GM13977 (cell line): ENCODE data around the gene COL4A2.

ENCODE experiments used
- DNase-seq: peaks from one replicate; pipeline ENCODE4 v3.0.0; 2012; ENCODE audit warnings: low spot score
- in situ Hi-C: fragments of 300-500 bp; cut with MboI; formaldehyde crosslinking; loops from one replicate; pipeline ENCODE4 v1.12.0; 2022; ENCODE audit warnings: low sequenced_read_pairs, low pct_unique_long_range_greater_than_20kb, mixed read lengths, inconsistent platforms; ENCODE audit not compliant: unreplicated experiment
- TF ChIP-seq, protein P1 (sequence below): IDR thresholded peaks from 2 replicates; pipeline ENCODE4 v1.5.1; 2012; ENCODE audit warnings: mild to moderate bottlenecking, control low read depth; ENCODE audit not compliant: insufficient read depth; ENCODE audit errors: extremely low read depth, missing control alignments

COL4A2 gene

DNA sequence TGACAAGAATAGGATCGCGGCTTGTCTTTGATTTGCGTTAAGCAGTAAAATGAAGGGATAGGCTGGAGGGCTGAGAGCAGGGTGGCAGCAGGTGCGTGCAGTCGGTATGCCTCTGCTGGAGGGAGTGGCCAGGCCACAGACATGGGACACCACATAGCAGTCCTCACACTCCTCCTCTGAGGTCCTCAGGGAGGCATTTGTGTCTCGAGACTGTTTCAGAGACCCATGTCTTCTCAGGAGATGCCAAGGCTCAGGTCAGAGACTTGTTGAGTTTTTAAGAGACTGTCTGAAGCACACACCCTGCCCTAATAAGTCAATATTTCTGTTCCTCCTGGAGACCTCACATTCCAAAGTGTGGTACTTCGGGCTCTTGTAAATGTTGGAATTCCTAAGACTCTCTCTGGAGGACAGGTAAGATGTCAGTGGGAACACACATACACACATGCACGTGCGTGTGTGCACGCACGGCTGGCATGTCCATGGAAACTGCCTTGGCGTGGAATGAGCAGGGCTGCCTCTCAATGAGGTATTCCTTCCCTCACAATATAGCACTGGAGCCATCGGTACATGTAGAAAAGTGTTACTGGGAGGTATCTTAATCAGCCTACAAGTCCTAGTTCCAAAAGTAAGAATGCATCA, 46.4 kb downstream of the COL4A2 start:
- DNase-seq = no peak
- TF ChIP-seq, protein P1, sequence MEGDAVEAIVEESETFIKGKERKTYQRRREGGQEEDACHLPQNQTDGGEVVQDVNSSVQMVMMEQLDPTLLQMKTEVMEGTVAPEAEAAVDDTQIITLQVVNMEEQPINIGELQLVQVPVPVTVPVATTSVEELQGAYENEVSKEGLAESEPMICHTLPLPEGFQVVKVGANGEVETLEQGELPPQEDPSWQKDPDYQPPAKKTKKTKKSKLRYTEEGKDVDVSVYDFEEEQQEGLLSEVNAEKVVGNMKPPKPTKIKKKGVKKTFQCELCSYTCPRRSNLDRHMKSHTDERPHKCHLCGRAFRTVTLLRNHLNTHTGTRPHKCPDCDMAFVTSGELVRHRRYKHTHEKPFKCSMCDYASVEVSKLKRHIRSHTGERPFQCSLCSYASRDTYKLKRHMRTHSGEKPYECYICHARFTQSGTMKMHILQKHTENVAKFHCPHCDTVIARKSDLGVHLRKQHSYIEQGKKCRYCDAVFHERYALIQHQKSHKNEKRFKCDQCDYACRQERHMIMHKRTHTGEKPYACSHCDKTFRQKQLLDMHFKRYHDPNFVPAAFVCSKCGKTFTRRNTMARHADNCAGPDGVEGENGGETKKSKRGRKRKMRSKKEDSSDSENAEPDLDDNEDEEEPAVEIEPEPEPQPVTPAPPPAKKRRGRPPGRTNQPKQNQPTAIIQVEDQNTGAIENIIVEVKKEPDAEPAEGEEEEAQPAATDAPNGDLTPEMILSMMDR = no peak
- in situ Hi-C loops = no loop called here

DNA sequence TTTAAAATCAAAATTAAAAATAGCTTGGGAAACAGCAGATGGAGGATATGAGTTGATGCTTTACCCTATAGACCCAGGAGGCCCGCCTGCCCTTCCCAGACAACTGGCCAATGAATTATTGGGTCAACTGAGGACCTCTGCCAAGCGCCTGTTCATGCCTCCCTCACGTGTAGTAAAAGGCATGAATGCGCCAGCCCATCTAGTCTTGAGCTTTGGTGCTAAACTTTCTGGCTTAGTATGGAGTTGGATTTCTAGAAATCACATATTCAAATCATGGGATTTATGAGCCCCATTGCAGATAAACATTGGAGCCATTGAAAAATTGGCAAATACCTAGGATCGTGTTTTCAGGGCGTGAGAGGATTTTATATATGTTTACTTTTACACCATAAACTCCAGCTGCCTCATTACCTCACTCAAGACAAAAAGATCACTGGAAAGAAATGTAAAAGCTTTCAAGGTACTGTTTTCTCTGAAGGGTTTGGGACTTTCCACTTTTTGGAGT, 47.1 kb downstream of the COL4A2 start:
- no peak for DNase-seq
- TF ChIP-seq, protein P1 = no peak
- in situ Hi-C loops = no loop called here

DNA sequence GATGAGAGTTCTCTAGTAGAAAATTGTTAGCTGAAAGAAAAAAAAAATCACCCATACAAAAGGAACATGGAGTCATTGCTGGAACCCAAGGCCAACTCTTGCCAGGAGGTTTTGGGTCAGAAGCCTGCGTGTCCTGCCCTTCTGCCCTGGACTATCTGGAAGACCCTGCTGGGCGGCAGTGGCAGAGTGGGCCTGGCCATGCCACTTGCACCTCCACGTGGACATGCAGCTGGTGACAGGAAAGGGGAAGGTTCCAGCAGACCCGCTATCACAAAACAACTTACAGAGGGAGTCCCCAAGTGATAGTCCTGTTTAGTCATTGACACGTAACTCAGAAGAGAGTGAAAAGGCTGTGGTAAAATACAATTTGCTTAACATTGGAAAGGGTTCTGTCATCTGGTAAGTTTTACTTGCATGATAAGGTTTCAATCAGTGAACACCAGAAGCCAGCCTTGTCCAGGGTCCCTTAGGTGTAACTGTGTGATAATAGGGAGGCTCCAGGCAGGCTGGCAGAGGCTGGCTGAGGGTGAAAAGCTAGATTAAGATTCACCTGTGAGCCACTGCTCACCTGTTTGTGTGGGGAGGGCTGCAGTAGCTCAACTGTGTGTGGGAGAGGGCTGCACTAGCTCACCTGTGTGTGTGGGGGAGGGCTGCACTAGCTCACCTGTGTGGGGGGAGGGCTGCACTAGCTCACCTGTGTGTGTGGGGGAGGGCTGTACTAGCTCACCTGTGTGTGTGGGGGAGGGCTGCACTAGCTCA, 47.8 kb downstream of the COL4A2 start:
- TF ChIP-seq, protein P1 = no peak
- peak; percentile 37 for DNase-seq
- in situ Hi-C loops = no loop called here

DNA sequence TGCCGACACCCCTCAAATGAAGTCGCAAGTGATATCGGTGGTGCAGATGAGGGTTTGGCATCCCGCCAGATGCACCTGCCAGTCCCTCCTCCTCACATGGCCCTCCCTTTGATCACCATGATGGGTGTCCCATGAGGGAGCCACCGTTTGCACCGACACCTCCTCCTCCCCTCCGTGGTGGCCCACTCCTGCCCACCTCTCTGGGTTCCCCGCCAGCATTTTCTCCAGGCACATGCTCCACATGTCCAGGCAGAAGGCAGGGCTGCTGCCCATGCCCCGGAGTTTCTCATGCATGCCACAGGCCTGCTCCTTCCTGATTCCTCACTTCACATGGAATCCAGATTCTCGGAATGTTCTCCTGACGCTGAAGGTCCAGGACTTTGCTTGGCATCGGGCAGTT, 49.3 kb downstream of the COL4A2 start:
- DNase-seq = no peak
- in situ Hi-C loops = no loop called here
- TF ChIP-seq, protein P1 = no peak

DNA sequence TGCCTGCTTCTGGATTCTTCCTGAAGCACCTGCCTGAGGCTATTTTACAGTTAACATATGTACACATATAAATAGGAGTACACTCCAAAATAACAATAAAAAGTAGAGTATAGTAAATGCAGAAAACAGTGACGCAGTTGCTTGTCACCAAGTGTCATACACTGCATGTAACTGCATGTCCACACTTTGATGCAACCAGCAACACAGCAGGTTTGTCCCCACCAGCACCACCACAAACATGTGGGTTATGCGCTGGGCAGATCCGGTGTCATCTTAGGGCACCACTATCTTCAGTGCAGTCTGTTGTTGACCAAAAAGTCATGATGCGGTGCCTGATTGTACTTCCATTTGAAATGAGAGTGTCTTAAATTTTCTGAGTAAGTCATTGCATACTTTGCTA, 51.3 kb downstream of the COL4A2 start:
- DNase-seq = no peak
- TF ChIP-seq, protein P1 = no peak
- in situ Hi-C loops = no loop called here

DNA sequence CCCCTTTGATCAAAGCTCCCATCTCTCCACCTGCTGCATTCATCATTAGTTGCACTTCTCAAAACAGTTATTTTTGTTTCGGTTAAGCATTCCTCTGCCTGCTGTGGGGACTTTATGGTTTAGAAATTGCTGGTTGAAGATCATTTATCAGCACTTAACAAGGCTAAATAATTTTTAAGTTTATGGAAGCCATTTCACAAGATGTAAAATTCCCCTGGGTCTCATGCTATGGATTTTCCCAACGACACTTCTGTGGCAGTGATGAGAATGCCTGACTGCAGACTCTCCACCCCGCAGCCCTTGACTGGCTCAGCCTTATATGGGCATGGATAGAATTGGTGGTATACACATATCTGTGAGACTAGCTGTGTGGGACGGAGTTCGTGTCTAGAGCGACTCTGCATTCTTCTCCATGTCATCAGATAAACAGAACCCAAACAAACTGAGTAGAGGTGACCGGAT, 52.8 kb downstream of the COL4A2 start:
- TF ChIP-seq, protein P1 = no peak
- no peak for DNase-seq
- in situ Hi-C loops = no loop called here
